ENCODE data around the gene RNF180.

Gene RNF180

DNA sequence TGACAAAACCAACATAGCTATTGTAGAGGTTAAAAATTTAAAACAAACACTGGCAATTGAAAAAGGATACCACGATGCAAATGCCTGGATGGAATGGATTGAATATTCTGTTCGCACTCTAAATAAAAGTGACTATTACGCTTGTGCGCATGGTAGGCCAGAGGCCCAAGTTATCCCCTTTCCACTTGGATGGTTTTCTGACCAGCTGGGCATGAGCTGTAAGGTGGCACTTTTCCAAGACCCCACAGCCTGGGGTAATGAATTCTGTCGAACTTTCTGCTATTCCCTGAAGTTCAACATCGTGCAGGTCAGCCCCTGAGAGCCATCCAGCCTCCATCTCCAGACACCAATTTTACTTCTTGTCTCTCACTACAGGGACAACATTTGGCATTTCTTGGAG, 5.4 kb upstream of the RNF180 start:
- H3K4me1 Mint-ChIP-seq (ENCODE audit: low read depth), result no peaks in the 10 kb centered on the region
- H3K9me3 Mint-ChIP-seq, result peaks cover 2% of the 10 kb centered on the region
- H3K36me3 Mint-ChIP-seq (ENCODE audit: low read depth), result no peaks in the 10 kb centered on the region
- H3K27ac Mint-ChIP-seq, result no peak overlapping the region
- no peak overlapping the region for H3K4me3 Mint-ChIP-seq
- H3K27me3 Mint-ChIP-seq (ENCODE audit: low read depth), result peaks cover 17% of the 10 kb centered on the region
- DNase-seq (ENCODE audit: low spot score), result no peak

DNA sequence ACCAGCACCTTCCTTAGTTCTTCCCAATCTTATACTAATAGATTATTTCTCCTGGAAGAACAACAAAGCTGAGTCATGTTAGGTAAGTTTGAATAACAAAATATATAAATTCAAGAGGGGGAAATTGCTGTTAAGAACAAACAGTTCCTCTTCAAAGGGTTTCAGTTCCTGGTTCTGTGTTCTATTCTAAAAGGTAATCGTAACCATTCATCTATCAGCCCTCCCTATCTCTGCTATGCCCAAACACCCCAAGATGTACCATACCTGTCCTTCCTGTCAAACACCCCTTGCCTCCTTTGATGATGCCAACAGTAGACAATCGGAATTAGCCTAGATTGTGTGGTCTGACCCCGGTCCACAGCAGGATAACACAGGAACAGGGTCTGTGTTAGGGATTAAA, 4.2 kb upstream of the RNF180 start:
- no peak for DNase-seq (ENCODE audit: low spot score)

DNA sequence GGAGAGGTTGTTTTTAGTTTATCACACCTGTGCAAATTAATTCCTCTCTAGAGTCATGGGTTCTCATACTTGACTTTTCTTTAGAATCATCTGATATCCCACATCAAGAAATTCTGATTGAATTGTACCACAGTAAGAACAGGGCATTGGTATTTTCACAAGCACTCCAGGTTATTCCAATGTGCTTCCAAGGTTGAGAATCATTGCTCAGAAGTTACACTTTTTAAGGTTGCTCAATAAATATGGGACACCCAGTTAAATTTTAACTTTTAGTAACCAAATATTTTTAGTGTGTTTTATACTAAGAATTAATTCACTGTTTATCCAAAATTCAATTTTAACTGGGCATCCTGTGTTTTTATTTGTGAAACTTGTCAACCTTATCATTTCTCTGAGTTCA, 2.5 kb upstream of the RNF180 start:
- Mint-ChIP-seq H3K9me3 (no peaks in the 10 kb centered on the region), H3K4me1 (ENCODE audit: low read depth) (no peaks in the 10 kb centered on the region), H3K27ac (no peak overlapping the region), H3K27me3 (ENCODE audit: low read depth) (peaks cover 30% of the 10 kb centered on the region), H3K36me3 (ENCODE audit: low read depth) (no peaks in the 10 kb centered on the region), H3K4me3 (no peak overlapping the region)
- no peak for DNase-seq (ENCODE audit: low spot score)

More for the DNA sequence above, 4.2 kb upstream of the RNF180 start:
- no peaks in the 10 kb centered on the region for H3K9me3 Mint-ChIP-seq
- no peak overlapping the region for H3K4me3 Mint-ChIP-seq
- H3K4me1 Mint-ChIP-seq (ENCODE audit: low read depth), result no peaks in the 10 kb centered on the region
- H3K36me3 Mint-ChIP-seq (ENCODE audit: low read depth), result no peaks in the 10 kb centered on the region
- no peak overlapping the region for H3K27ac Mint-ChIP-seq
- H3K27me3 Mint-ChIP-seq (ENCODE audit: low read depth), result peaks cover 24% of the 10 kb centered on the region

DNA sequence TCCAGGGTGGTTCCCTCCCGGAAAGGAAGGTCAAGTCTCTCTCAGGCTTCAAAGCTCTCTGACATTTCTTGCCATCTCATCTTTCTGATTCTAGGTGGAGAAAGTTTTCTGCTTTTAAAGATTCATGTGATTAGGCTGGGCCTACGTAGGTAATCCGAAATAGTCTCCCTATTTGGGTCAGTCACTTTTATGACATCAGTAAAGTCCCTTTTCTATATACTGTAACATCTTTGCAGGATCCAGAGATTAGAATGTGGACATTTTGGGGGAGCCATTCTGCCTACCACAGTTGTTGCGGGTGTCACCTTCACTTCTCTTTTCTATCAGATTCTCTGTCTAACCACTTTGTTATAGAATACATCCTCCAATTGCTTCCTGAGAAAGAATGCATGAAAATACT, 1.9 kb upstream of the RNF180 start:
- H3K4me3 Mint-ChIP-seq, result no peak overlapping the region
- H3K27me3 Mint-ChIP-seq (ENCODE audit: low read depth), result peaks cover 30% of the 10 kb centered on the region
- H3K4me1 Mint-ChIP-seq (ENCODE audit: low read depth), result no peaks in the 10 kb centered on the region
- no peaks in the 10 kb centered on the region for H3K9me3 Mint-ChIP-seq
- DNase-seq (ENCODE audit: low spot score), result no peak
- H3K36me3 Mint-ChIP-seq (ENCODE audit: low read depth), result no peaks in the 10 kb centered on the region
- no peak overlapping the region for H3K27ac Mint-ChIP-seq

DNA sequence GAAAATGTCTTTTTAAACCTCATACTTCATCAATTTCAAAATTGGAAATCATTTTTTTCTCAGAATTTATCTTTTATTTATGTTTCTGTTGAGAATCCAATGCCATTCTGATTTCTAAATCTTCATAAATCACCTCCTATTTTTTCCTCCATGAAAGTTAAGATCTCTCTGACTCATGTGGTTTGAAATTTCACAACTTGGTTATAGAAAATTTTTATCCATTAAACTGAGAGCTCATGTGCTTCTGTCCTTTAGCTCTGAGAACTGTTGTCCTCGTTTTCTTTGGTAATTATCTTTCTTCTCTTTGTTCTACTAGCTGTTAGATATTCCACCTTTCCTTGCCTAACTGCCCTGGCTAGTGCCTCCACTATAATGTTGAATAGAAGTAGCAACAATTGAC, 1.5 kb upstream of the RNF180 start:
- Mint-ChIP-seq H3K36me3 (ENCODE audit: low read depth) (no peaks in the 10 kb centered on the region), H3K9me3 (no peaks in the 10 kb centered on the region), H3K27ac (no peak overlapping the region), H3K4me1 (ENCODE audit: low read depth) (no peaks in the 10 kb centered on the region), H3K4me3 (no peak overlapping the region), H3K27me3 (ENCODE audit: low read depth) (peaks cover 30% of the 10 kb centered on the region)
- DNase-seq (ENCODE audit: low spot score), result no peak

DNA sequence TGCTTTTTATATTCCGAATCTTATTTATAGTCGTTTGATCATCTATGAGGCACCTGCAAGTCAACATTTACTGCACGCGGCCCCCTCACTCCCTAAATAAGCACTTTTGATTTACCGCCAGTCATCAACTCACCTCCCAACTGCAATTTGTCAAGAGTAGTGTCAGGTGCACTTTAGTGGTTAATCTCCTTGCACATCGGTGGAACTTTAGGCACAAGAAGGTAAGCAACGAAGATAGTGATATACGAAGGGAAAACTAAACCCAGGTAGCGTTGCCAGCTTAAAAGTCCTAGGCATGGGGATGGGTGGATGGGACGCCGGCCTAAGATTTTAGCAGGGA, 513 bp upstream of the RNF180 start:
- H3K27me3 Mint-ChIP-seq (ENCODE audit: low read depth), result peaks cover 30% of the 10 kb centered on the region
- H3K36me3 Mint-ChIP-seq (ENCODE audit: low read depth), result no peaks in the 10 kb centered on the region
- no peak for DNase-seq (ENCODE audit: low spot score)
- H3K4me3 Mint-ChIP-seq, result peak overlapping the region; percentile 61
- no peaks in the 10 kb centered on the region for H3K4me1 Mint-ChIP-seq (ENCODE audit: low read depth)
- H3K27ac Mint-ChIP-seq, result no peak overlapping the region
- no peaks in the 10 kb centered on the region for H3K9me3 Mint-ChIP-seq

DNA sequence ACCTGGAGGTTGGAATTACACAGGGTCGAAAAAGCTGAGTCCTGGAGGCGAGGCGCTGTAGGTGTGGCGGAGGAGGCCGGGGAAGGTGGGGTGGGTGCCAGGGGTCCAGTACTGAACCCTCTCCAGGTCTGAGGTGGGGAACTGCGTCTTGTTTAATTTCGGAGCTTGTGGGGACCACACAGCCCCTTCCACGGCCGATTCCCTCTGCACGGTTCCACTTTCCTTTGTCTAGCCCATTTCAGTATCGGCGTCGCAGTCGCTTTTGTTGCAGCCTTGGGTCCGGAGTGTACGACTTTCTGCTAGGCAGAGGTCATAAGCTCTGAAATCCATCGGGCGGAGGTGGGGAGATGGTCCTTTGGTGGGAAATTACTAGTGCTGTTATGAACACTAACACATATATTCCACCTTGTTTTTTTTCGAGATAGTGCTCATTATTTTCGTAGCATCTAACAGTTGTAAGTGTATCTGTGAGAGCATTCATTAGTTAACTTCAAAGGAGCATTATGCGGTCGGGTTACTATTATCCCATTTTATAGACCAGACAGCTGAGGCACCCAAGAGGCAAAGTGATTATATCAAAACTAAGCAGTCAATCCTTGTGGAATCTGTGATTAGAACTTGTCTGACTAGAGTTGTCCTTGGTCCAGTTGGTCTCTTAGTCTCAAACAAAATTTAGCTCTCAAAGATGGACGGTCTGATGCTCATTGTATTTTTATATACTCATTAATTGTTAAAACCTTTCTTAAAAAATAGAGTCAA, 737 bp downstream of the RNF180 start:
- H3K27me3 Mint-ChIP-seq (ENCODE audit: low read depth), result peaks cover 30% of the 10 kb centered on the region
- H3K36me3 Mint-ChIP-seq (ENCODE audit: low read depth), result no peaks in the 10 kb centered on the region
- no peaks in the 10 kb centered on the region for H3K4me1 Mint-ChIP-seq (ENCODE audit: low read depth)
- no peak for DNase-seq (ENCODE audit: low spot score)
- H3K4me3 Mint-ChIP-seq, result peak overlapping the region; percentile 19
- H3K9me3 Mint-ChIP-seq, result no peaks in the 10 kb centered on the region
- no peak overlapping the region for H3K27ac Mint-ChIP-seq

DNA sequence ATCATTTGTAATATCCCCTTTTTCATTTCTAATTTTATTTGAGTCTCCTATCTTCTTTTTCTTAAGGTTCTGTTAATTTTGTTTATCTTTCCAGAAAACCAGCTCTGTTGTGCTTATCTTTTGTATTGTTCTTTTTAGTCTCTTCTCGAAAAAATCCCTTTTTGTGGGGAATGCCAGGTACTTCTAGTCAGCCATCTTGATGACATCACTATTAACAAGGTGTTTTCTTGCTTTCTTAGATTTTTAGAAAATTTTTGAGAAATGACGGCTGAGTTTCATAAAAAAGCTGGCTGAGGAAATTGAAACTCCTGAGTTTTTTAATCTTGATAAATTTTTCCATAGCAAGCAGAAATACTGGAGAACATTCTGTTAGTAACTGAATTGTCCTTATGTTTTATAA, 10.7 kb downstream of the RNF180 start:
- Mint-ChIP-seq H3K4me3 (no peak overlapping the region), H3K36me3 (ENCODE audit: low read depth) (no peaks in the 10 kb centered on the region), H3K27ac (no peak overlapping the region), H3K4me1 (ENCODE audit: low read depth) (no peaks in the 10 kb centered on the region), H3K27me3 (ENCODE audit: low read depth) (no peaks in the 10 kb centered on the region), H3K9me3 (peaks cover 19% of the 10 kb centered on the region)
- DNase-seq (ENCODE audit: low spot score), result no peak

DNA sequence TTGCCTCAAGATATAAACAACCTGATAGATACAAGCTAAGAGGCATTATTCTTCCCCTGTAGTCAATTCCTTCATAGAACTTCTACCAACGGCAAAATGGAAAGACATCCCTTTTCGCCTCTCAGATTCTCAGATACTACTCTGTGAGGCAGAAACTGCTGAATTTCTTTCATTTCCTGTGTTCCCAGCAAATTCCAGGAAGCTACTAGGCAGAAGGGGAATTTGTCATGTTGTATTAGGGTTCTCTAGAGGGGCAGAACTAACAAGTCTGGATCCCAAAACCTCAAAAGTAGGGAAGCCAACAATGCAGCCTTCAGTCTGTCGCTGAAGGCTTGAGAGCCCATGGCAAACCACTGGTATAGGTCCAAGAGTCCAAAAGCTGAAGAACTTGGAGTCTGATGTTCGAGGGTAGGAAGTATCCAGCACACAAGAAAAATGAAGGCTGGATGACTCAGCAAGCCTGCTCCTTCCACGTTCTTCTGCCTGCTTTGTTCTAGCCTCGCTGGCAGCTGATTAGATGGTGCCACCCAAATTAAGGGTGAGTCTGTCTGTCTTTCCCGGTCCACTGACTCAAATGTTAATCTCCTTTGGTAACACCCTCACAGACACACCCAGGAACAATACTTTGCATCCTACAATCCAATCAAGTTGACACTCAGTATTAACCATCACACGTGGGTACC, 15.2 kb downstream of the RNF180 start:
- H3K27me3 Mint-ChIP-seq (ENCODE audit: low read depth), result no peaks in the 10 kb centered on the region
- H3K9me3 Mint-ChIP-seq, result peaks cover 14% of the 10 kb centered on the region
- no peak overlapping the region for H3K27ac Mint-ChIP-seq
- no peaks in the 10 kb centered on the region for H3K36me3 Mint-ChIP-seq (ENCODE audit: low read depth)
- no peak overlapping the region for H3K4me3 Mint-ChIP-seq
- no peaks in the 10 kb centered on the region for H3K4me1 Mint-ChIP-seq (ENCODE audit: low read depth)
- DNase-seq (ENCODE audit: low spot score), result no peak

DNA sequence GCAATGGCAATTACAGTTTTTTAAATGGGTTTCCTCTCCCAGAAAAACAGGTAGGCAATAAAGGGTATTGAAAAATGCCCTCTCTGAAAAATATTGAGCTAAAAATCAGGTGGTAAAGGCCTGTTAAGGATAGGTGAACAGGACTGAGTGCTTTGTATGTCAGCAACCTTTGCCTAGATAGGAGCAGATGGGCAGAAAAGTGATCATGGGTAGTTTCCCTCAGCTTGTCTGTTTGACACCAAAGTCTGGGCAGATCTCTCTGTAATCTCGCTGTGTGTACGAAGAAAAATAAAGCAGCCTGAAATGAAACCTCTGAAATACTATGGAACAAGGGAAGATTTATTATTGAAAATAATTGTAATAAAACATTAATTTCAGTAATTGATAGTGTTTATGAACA, 15.8 kb downstream of the RNF180 start:
- no peak for DNase-seq (ENCODE audit: low spot score)
- Mint-ChIP-seq H3K9me3 (peaks cover 8% of the 10 kb centered on the region), H3K4me3 (no peak overlapping the region), H3K27ac (no peak overlapping the region), H3K27me3 (ENCODE audit: low read depth) (no peaks in the 10 kb centered on the region), H3K36me3 (ENCODE audit: low read depth) (no peaks in the 10 kb centered on the region), H3K4me1 (ENCODE audit: low read depth) (no peaks in the 10 kb centered on the region)

DNA sequence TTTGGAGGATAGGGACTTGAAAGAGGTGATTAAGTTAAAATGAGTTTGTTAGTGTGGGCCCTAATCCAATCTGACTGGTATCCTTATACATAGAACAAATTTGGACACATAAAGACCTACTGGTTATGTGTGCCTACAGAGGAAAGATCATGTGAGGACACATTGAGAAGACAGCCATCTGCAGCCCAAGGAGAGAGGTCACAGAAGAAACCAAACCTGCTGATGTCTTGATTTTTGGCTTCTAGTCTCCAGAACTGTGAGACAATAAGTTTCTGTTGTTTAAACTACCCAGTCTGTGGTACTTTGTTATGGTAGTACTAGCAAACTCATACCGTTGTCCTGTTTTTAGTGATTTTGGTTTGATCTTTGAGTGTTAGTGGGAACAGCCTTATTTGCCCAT, 18.3 kb downstream of the RNF180 start:
- no peak overlapping the region for H3K27ac Mint-ChIP-seq
- no peak overlapping the region for H3K4me3 Mint-ChIP-seq
- H3K9me3 Mint-ChIP-seq, result peaks cover 8% of the 10 kb centered on the region
- no peak for DNase-seq (ENCODE audit: low spot score)
- H3K27me3 Mint-ChIP-seq (ENCODE audit: low read depth), result no peaks in the 10 kb centered on the region
- no peaks in the 10 kb centered on the region for H3K36me3 Mint-ChIP-seq (ENCODE audit: low read depth)
- no peaks in the 10 kb centered on the region for H3K4me1 Mint-ChIP-seq (ENCODE audit: low read depth)

DNA sequence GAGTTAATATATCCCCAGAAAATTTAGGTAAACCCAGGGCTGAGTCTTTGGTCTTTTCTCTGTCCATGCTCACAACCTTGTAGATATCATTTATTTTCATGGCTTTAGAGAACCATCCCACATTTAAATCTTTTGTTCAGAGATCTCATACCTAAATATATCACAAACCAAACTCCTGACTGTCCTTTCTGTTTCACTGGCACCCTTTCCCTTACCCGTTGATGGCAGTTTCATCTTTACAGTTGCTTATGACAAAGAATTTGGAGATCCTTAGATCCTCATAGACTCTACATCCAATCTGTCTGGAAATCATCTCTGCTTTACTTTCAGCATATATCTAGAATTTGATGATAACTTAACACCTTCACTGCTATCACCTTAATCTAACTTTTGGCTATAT, 19.2 kb downstream of the RNF180 start:
- H3K36me3 Mint-ChIP-seq (ENCODE audit: low read depth), result no peaks in the 10 kb centered on the region
- no peak overlapping the region for H3K4me3 Mint-ChIP-seq

DNA sequence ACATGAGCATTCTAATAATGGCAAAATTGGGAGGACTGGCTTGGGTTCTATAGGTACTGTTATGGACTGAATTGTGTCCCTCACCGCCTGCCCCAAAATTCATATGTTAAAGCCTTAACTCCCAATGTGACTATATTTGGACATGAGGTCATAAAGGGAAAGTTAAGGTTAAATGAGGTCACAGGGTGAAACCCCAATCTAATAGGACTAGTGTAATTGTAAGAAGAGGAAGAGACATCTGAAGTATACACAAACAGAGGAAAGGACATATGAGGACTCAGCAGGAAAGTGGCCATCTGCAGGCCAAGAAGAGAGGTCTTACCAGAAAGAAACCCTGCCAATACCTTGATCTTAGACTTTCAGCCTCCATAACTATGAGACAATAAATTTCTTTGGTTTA, 23.1 kb downstream of the RNF180 start:
- Mint-ChIP-seq H3K9me3 (no peaks in the 10 kb centered on the region), H3K27me3 (ENCODE audit: low read depth) (no peaks in the 10 kb centered on the region), H3K4me1 (ENCODE audit: low read depth) (no peaks in the 10 kb centered on the region), H3K36me3 (ENCODE audit: low read depth) (no peaks in the 10 kb centered on the region), H3K4me3 (no peak overlapping the region), H3K27ac (no peak overlapping the region)
- DNase-seq (ENCODE audit: low spot score), result no peak

More for the DNA sequence above, 19.2 kb downstream of the RNF180 start:
- DNase-seq (ENCODE audit: low spot score), result no peak
- H3K9me3 Mint-ChIP-seq, result peaks cover 3% of the 10 kb centered on the region
- no peak overlapping the region for H3K27ac Mint-ChIP-seq
- H3K27me3 Mint-ChIP-seq (ENCODE audit: low read depth), result no peaks in the 10 kb centered on the region
- no peaks in the 10 kb centered on the region for H3K4me1 Mint-ChIP-seq (ENCODE audit: low read depth)

DNA sequence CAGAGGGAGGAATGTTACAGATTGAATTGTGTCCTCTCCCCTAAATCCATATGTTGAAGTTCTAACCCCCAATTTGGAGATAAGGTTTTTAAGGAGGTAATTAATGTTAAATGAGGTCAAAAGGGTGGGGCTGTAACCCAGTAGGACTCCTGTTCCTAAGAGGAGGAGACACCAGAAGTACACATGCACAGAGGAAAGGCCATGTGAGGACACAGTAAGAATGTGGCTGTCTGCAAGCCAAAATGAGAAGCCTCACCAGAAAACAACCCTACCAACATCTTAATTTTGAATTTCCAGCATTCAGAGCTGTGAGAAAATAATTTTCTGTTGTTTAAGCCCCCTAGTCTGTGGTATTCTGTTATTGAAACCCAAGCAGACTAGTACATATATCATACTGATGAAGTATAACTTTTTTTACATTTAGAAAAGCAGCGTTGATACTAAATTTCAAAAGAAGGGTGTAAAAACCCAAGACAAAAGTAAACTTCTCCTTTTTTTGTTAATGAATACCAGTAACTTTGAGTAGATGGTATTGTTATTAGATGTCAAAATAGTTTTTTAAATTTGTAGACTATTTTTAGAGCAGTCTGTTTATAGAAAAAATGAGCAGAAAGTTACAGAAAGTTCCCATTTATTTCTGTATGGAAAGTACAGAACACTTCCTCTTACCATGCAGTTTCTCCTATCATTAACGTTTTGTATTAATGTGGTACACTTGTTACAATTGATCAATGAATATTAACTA, 25.1 kb downstream of the RNF180 start:
- no peaks in the 10 kb centered on the region for H3K27me3 Mint-ChIP-seq (ENCODE audit: low read depth)
- H3K4me3 Mint-ChIP-seq, result no peak overlapping the region
- no peak for DNase-seq (ENCODE audit: low spot score)
- H3K9me3 Mint-ChIP-seq, result no peaks in the 10 kb centered on the region
- no peaks in the 10 kb centered on the region for H3K36me3 Mint-ChIP-seq (ENCODE audit: low read depth)
- H3K4me1 Mint-ChIP-seq (ENCODE audit: low read depth), result no peaks in the 10 kb centered on the region
- no peak overlapping the region for H3K27ac Mint-ChIP-seq
